GM19328 (cell line): Measurements from ENCODE around the gene TMEM26.

Experiments
- ATAC-seq: cut with Tn5 transposase; IDR thresholded peaks from one replicate; pipeline ENCODE4 v1.9.1; 2021; ENCODE audit warnings: mild to moderate bottlenecking, moderate library complexity; ENCODE audit not compliant: unreplicated experiment

The TMEM26 gene

GRCh38 chr10:61463035-61463909 is 10.1 kb upstream of the TMEM26 start:
- no peak for ATAC-seq

DNA sequence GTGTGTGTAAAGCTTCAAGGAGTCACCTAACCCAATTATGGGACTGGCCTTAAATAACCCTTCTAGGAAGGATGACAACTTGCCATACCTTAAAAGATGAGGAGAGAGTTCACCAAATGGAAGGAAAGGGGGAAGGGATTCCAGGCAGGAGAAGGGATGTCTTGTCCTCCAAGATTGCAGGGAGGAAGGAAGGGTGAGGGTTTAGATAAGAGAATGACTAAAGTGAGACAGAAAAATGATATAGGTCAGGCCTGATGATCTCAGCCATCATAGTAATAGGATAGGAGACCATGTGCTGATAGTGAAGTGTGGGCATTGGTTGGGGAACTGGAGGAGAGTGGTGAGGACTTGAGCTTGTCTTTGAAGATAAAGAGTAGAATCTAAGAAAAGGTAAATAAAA is 7.7 kb upstream of the TMEM26 start:
- ATAC-seq: no peak

DNA sequence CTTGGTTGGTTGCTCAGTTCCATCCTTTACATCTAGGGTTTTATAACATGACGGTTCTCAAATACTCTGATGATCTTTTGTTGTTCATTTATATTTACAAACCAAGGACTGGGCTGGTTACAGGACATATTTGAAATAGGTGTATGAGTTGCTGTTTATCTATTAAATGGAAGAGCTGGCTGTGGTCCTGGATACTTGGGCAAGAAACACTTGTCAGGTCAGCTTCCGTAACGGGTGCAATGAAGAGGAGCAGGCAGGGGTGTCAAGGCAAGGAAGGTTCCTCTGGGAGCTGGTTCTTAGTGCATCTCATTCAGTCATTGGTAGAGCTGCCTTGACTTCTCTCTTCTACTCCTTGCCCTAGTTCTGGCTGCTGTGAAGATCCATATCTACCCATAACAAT is 4.8 kb upstream of the TMEM26 start:
- no peak for ATAC-seq

DNA sequence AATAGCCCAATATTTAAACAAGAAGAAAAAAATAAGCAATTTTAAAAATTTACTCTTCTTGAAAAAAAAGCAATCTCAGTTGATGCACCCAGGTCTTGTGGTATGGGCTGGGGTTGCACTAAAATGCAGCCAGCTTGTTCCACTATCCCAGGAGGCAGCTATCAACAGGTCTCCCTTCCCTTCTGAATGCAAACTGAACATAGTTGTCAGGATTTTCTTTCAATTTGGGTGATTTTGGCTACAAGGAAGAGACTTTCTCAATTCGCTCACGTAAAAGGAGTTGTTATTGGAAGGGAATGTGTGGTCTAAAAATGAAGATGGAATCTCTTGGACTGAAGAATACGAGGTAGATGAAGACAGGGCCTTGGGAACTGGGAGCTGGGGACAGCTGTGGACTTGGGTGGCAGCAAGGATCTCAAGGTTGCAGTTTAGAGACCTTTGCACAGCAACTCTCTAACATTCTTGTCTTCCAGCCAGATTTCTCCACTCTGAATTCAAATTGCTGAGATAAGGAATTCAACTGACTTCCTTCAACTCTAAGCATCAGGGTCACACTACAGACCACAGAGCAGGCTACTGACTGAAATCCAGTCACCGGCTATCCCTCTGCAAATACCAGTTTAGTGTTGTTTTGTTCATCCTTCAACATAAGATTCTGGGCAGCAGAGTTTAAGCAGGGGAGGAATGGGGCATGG is 3.1 kb upstream of the TMEM26 start:
- ATAC-seq: no peak

- ATAC-seq: no peak
Observed at GRCh38 chr10:61455656-61456055, 2.5 kb upstream of the TMEM26 start.

DNA sequence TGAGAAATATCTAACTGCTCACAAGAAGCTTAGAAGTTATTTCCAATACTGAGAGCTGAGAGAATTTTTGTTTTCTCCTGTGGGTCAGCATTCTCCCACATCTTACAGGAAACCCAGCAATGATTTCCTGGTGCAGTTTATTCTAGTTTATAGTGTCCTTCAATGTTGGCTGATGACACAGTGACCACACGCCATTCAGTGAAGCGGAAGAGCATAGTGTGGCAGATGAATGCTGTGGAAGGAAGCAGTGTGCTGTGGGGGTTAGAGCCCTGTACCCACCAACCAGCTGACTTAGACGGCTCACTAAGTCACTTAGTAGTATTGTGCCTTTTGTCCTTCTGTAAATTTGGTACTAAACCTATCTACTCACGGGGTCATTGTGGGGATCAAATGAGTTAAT is 1.4 kb upstream of the TMEM26 start:
- ATAC-seq: no peak

DNA sequence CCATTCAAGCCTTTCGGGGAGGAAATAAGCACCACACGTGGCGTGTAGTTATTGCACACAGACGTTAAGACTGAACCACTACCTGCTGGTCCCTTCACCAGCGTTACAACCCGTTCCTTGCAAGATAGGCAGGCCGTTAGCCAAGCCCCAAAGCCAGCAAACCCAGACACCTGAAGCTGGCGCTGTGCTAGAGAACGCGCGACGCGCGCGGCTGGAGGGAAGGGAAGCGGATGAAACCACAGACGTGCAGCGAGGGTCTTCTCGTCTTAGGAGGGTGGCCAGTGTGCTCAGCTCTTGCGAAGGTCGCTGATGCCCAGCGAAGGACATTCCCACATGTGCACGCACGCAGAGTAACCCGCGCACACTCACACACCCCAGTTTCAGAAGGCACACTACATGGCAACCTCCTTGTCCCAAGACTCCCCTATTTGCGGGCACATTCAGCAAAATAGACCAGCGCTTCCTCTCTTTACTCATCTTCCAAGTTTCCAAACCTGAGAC is 980 bp downstream of the TMEM26 start:
- no peak for ATAC-seq

- ATAC-seq: no peak
Observed at GRCh38 chr10:61451357-61451756, 1.8 kb downstream of the TMEM26 start.

GRCh38 chr10:61448841-61449600 is 4.2 kb downstream of the TMEM26 start:
- no peak for ATAC-seq

DNA sequence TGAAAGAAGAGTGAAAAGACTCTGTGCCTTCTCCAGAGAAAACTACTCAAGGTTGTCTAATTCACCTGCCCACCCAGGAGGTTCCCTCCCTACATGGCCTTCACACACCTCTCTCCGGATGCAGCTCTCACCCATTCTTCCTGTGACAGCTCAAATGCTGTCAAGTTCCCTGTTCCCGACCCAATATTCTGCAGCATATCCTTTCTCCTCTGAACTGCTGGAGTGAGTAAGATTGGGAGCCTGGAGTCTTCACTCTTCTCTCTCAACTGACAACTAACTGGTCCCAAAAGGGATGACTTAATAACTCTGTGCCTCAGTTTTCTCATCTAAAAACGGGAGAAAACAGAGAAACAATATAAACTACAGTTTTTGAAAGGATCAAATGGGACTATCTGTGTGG is 5.1 kb downstream of the TMEM26 start:
- no peak for ATAC-seq

- no peak for ATAC-seq
Observed at GRCh38 chr10:61439058-61439609, 14.0 kb downstream of the TMEM26 start.

DNA sequence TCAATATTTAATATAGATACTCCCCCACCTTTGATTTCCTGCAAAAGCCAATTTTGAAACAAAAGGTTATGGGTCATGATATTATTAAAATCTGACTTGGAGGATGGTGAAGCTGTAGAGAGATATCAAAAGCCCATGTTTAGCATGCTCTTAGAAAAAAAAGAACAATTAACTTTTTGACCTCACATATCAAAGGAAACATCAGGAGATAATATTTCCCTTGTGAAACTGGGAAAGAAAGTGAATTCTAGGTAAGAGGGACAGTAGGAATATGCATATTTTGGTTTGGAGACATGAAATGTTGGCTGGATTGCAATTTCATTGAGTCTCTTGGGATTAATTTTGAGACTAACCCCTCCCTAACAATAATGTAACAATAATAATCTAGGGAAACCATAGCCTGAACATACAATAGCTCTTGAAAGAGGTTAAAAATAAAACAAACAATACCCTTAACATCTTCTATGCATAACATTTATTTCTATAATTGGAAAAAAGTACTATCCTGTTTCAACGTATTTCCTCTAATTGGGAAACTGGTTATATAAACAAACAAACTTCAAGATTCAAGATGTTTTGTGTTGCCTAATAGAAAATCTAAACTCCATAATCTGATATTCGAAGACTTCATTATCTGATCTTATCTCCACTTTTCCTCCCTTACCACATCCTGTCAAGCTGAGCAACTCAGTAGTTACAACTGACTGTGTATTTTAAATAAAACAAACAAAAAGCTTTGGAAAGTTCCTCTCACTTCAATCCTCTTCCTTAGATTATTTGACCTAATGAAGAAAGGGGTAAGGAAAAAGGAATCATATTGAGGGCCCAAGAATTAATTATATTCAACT is 14.8 kb downstream of the TMEM26 start:
- ATAC-seq: no peak

DNA sequence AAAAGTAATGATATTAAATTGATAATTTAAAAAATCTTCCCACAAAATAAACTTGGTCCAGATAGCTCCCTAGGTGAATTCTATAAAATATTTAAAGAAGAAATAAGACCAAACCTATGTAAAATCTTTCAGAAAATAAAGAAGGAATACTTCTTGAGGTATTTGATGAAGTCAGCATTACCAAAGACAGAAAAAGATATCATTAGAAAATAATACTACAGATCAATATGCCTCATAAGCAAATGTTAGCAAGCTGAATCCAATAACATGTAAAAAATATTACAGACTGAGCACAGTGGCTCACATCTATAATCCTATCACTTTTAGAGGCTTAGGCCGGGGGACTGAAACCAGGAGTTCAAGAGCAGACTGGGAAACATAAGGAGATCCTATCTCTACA is 30.0 kb downstream of the TMEM26 start:
- ATAC-seq: no peak

GRCh38 chr10:61417661-61418060 is 35.5 kb downstream of the TMEM26 start:
- ATAC-seq: no peak

DNA sequence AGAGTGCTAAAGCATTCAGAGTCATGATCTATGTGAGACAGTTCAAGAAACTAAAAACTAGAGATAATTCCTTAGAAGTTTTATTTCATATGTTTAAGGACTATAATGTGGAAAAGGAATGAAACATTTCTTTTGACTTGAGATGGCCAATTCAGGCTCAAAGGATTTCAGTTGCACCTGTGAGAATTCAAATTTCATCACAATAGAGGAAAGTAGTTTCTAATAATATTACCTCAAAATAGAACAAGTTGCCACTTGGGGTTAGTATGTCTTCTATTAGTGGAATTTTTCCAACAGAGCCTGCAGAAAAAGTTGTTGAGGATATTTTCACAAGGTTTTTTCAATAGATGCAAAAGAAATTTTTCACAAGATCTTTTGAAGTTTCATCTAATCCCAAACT is 37.4 kb downstream of the TMEM26 start:
- no peak for ATAC-seq

DNA sequence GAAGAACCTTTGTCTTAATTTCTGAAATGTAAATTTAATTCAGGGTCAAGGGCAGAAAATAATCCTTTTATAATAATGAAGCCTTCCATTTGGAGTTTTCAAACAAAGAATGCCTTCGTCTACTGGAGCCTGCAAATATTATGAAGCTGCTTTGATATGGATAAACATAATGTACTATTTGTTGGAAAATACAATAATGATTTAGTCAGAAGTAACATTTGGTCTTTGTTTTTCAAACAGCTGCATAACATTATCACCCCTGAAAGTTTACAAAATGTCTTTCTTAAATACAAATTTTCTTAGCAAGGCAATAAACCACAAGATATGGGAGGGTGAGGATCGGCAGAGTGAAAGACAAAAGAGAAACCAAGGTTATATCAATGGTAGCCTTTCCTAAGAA is 41.5 kb downstream of the TMEM26 start:
- no peak for ATAC-seq

DNA sequence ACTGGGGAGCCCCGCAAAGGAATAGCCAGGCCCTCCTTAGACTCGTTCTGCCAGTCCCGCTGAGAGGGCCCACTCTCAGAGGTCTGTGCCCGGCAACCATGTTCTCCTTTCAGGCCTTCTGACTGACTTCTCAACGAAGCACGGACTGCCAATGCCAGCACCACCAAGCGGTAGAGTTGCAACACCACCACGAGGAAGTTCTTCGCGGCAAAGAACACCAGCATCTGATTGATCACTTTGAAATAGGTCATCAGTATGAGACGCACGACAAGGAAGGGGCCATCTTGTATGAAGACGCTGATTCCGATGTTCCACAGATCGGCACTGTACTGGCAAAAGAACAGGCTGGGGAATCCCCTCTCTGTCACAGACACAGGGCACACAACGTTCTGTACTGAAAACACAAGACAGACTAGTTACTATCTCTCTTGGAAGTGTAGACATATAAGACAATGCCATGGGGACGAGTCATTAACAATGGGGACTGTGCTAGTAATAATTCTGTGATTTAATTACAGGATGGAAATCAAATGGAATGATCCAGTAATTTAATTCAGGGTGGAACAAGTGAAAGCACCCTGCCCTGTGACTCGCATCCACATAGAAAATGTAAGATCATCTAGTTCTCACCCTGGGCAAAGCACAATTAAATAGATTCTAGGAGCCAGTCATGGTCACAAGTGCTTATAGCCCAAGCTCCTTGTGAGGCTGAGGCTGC is 42.7 kb downstream of the TMEM26 start:
- ATAC-seq: no peak

DNA sequence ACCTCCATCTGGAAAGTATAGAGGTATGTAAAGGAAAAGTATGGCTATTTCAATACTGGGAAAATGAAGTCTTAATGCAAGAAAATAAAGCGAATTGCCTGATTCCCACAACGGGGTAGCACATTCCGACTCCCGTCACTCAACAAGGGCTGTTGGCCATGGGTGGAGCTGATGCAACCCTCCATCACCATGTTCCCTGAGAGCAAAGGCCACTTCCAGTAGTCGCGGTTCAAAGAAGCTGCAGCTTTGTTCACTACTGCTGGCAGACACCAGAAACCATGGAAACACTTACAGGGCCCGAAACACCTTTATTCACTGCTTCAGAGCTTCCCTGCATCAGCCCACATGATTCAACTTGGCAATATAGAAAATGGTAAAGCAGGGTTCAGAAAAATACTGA is 44.0 kb downstream of the TMEM26 start:
- no peak for ATAC-seq

GRCh38 chr10:61408105-61408504 is 45.1 kb downstream of the TMEM26 start:
- no peak for ATAC-seq

GRCh38 chr10:61406736-61407135 is 46.4 kb downstream of the TMEM26 start:
- no peak for ATAC-seq
